HEK293 (cell line): ENCODE results near the gene RPUSD1.

Experiments used
- CTCF ChIA-PET: fragments of 350-600 bp; formaldehyde crosslinking; extraction: SDS; loops from one replicate; lab custom pipeline; 2021; ENCODE audit warnings: antibody characterized with exemption; lab: Yijun Ruan, JAX
- POLR2A ChIA-PET: fragments of 300-600 bp; formaldehyde crosslinking; extraction: SDS; loops from one replicate; lab custom pipeline; 2020; ENCODE audit warnings: antibody characterized with exemption, inconsistent platforms; lab: Yijun Ruan, JAX
- H3K27ac ChIP-seq: fragments of 200-500 bp; sonication (Bioruptor generic); 2 replicates; pipeline ENCODE4 v1.5.1; 2014; ENCODE audit warnings: low read depth, low read length, control low read depth, inconsistent platforms; ENCODE audit errors: extremely low read depth
- H3K36me3 ChIP-seq, 2 experiments: fragments of 200-500 bp in 1 of 2; sonication (Bioruptor generic) in 1 of 2; 1 replicate in 1 of 2; 2 replicates in 1 of 2; pipeline ENCODE4 v1.5.1; 2014 to 2017; ENCODE audit warnings: inconsistent platforms in 2 of 2, low read length in 2 of 2; ENCODE audit not compliant: control insufficient read depth in 2 of 2, insufficient read depth in 1 of 2
- H3K4me1 ChIP-seq: fragments of 200-500 bp; sonication (Bioruptor generic); 2 replicates; pipeline ENCODE4 v1.5.1; 2014; ENCODE audit warnings: mild to moderate bottlenecking, low read length, inconsistent platforms; ENCODE audit not compliant: control insufficient read depth, insufficient read depth
- H3K4me3 ChIP-seq: 2 replicates; pipeline ENCODE4 v1.5.1; 2011; ENCODE audit warnings: low read depth, mild to moderate bottlenecking, control low read depth, low read length, moderate library complexity
- H3K9me3 ChIP-seq: fragments of 200-500 bp; sonication (Bioruptor generic); 2 replicates; pipeline ENCODE4 v1.5.1; 2014; ENCODE audit warnings: low read depth, low read length, inconsistent platforms; ENCODE audit not compliant: control insufficient read depth, insufficient read depth
- GLI4 ChIP-seq: fragments of 450-650 bp; formaldehyde crosslinking; IDR thresholded peaks from 2 replicates; pipeline ENCODE4 v1.5.1; 2016; ENCODE audit warnings: missing biosample characterization, missing genetic modification characterization
- GLIS2 ChIP-seq: fragments of 450-650 bp; formaldehyde crosslinking; IDR thresholded peaks from 2 replicates; pipeline ENCODE4 v1.5.1; 2016; ENCODE audit warnings: missing biosample characterization, missing genetic modification characterization
- KLF1 ChIP-seq: fragments of 450-650 bp; formaldehyde crosslinking; IDR thresholded peaks from 2 replicates; pipeline ENCODE4 v1.5.1; 2016; ENCODE audit warnings: missing biosample characterization, missing genetic modification characterization
- KLF8 ChIP-seq: fragments of 450-650 bp; formaldehyde crosslinking; IDR thresholded peaks from 2 replicates; pipeline ENCODE4 v1.5.1; 2016; ENCODE audit warnings: missing biosample characterization, missing genetic modification characterization
- PATZ1 ChIP-seq: fragments of 450-650 bp; formaldehyde crosslinking; IDR thresholded peaks from 2 replicates; pipeline ENCODE4 v1.5.1; 2016; ENCODE audit warnings: missing biosample characterization, missing genetic modification characterization
- SCRT2 ChIP-seq: fragments of 450-650 bp; formaldehyde crosslinking; IDR thresholded peaks from 2 replicates; pipeline ENCODE4 v1.5.1; 2016; ENCODE audit warnings: missing biosample characterization, missing genetic modification characterization
- SP2 ChIP-seq: fragments of 450-650 bp; formaldehyde crosslinking; IDR thresholded peaks from 2 replicates; pipeline ENCODE4 v1.5.1; 2016; ENCODE audit warnings: missing biosample characterization, missing genetic modification characterization
- SP3 ChIP-seq: fragments of 450-650 bp; formaldehyde crosslinking; IDR thresholded peaks from 2 replicates; pipeline ENCODE4 v1.5.1; 2016; ENCODE audit warnings: missing biosample characterization, missing genetic modification characterization
- YY2 ChIP-seq: fragments of 450-650 bp; formaldehyde crosslinking; IDR thresholded peaks from 2 replicates; pipeline ENCODE4 v1.5.1; 2016; ENCODE audit warnings: missing biosample characterization, missing genetic modification characterization
- ZBTB11 ChIP-seq: fragments of 450-650 bp; formaldehyde crosslinking; conservative IDR thresholded peaks from 2 replicates; pipeline ENCODE4 v1.5.1; 2016; ENCODE audit warnings: low read depth, missing biosample characterization, missing genetic modification characterization
- ZBTB7A ChIP-seq: fragments of 450-650 bp; formaldehyde crosslinking; IDR thresholded peaks from 2 replicates; pipeline ENCODE4 v1.5.1; 2016; ENCODE audit warnings: low read depth, missing biosample characterization, missing genetic modification characterization
- ZFP3 ChIP-seq: fragments of 450-650 bp; formaldehyde crosslinking; IDR thresholded peaks from 2 replicates; pipeline ENCODE4 v1.5.1; 2016; ENCODE audit warnings: low read depth, missing biosample characterization, missing genetic modification characterization
- ZNF10 ChIP-seq: fragments of 450-650 bp; formaldehyde crosslinking; IDR thresholded peaks from 2 replicates; pipeline ENCODE4 v1.5.1; 2017; ENCODE audit warnings: missing biosample characterization, missing genetic modification characterization
- ZNF138 ChIP-seq: fragments of 450-650 bp; formaldehyde crosslinking; IDR thresholded peaks from 2 replicates; pipeline ENCODE4 v1.5.1; 2016; ENCODE audit warnings: missing biosample characterization, missing genetic modification characterization, borderline replicate concordance
- ZNF140 ChIP-seq: fragments of 450-650 bp; formaldehyde crosslinking; IDR thresholded peaks from 2 replicates; pipeline ENCODE4 v1.5.1; 2016; ENCODE audit warnings: missing biosample characterization, missing genetic modification characterization
- ZNF239 ChIP-seq: fragments of 450-650 bp; formaldehyde crosslinking; IDR thresholded peaks from 2 replicates; pipeline ENCODE4 v1.5.1; 2016; ENCODE audit warnings: missing biosample characterization, missing genetic modification characterization
- ZNF350 ChIP-seq: fragments of 450-650 bp; formaldehyde crosslinking; IDR thresholded peaks from 2 replicates; pipeline ENCODE4 v1.5.0; 2017; ENCODE audit warnings: missing biosample characterization, mild to moderate bottlenecking, missing genetic modification characterization
- ZNF639 ChIP-seq: fragments of 450-650 bp; formaldehyde crosslinking; IDR thresholded peaks from 2 replicates; pipeline ENCODE4 v1.5.1; 2016; ENCODE audit warnings: missing biosample characterization, missing genetic modification characterization
- ZNF707 ChIP-seq: fragments of 450-650 bp; formaldehyde crosslinking; IDR thresholded peaks from 2 replicates; pipeline ENCODE4 v1.5.1; 2016; ENCODE audit warnings: missing biosample characterization, missing genetic modification characterization
- ZNF747 ChIP-seq: fragments of 450-650 bp; formaldehyde crosslinking; IDR thresholded peaks from 2 replicates; pipeline ENCODE4 v1.5.1; 2016; ENCODE audit warnings: missing biosample characterization, missing genetic modification characterization
- ZSCAN18 ChIP-seq: fragments of 450-650 bp; formaldehyde crosslinking; IDR thresholded peaks from 2 replicates; pipeline ENCODE4 v1.5.1; 2016; ENCODE audit warnings: missing biosample characterization, missing genetic modification characterization

The RPUSD1 gene

GRCh38 chr16:797120-797420 is 8.9 kb upstream of the RPUSD1 start:
- peaks cover 0 to 53% of the 10 kb centered on the region in 2 experiments; a peak in 1 of 3 replicates for H3K36me3 ChIP-seq
- H3K9me3 ChIP-seq = no peaks in the 10 kb centered on the region
- peaks cover 2% of the 10 kb centered on the region; the same call in 1 of the 2 replicates for H3K4me1 ChIP-seq
- TF ChIP-seq ZNF140 = no peak
- no peak for TF ChIP-seq ZFP3 (tag by site-specific recombination)
- no peak for TF ChIP-seq ZNF639 (tag by site-specific recombination)
- no peak for TF ChIP-seq ZNF138 (tag by site-specific recombination)
- TF ChIP-seq ZBTB11 (tag by site-specific recombination) = no peak
- TF ChIP-seq ZNF747 (tag by site-specific recombination) = no peak
- TF ChIP-seq KLF1 (tag by site-specific recombination) = peak; percentile 68
- TF ChIP-seq ZNF707 = no peak
- peak; percentile 91 for TF ChIP-seq KLF8 (tag by site-specific recombination)
- no peak for TF ChIP-seq ZNF239 (tag by site-specific recombination)
- TF ChIP-seq YY2 (tag by site-specific recombination) = no peak
- no peak for TF ChIP-seq ZNF10 (tag by site-specific recombination)
- 0 out of 2 replicates have a peak, but pooled peaks have one; percentile 15 for TF ChIP-seq SP2 (tag by site-specific recombination)
- TF ChIP-seq ZBTB7A (tag by site-specific recombination) = no peak
- no peak for TF ChIP-seq GLI4 (tag by site-specific recombination)
- TF ChIP-seq SP3 (tag by site-specific recombination) = 0 out of 2 replicates have a peak, but pooled peaks have one; percentile 16
- ChIA-PET CTCF (no interaction called here), POLR2A (interaction anchor here (0.9 kb wide), 1 partner anchor 9 kb away, joined by 4 read pairs; the partner anchor contains the start of genes CHTF18 and RPUSD1)
- H3K27ac ChIP-seq = no peak overlapping the region
- no peak overlapping the region for H3K4me3 ChIP-seq

GRCh38 chr16:796296-797119 is 8.3 kb upstream of the RPUSD1 start:
- CTCF ChIA-PET = interaction anchor here (0.7 to 1.5 kb wide), 2 partner anchors 12 to 259 kb away, joined by 3 read pairs; no protein-coding TSS in a partner anchor
- no peaks in the 10 kb centered on the region for H3K9me3 ChIP-seq
- POLR2A ChIA-PET = interaction anchor here (0.9 kb wide), 1 partner anchor 8 kb away, joined by 4 read pairs; the partner anchor contains the start of genes CHTF18 and RPUSD1
- peaks cover 0 to 58% of the 10 kb centered on the region in 2 experiments; a peak in 1 of 3 replicates for H3K36me3 ChIP-seq
- H3K4me3 ChIP-seq = no peak overlapping the region
- TF ChIP-seq SCRT2 (tag by site-specific recombination) (peak; percentile 52; the same call in 1 of the 2 replicates), ZNF350 (tag by site-specific recombination) (no peak), ZSCAN18 (tag by site-specific recombination) (no peak), PATZ1 (tag by site-specific recombination) (peak; percentile 40; the same call in 1 of the 2 replicates), GLIS2 (0 out of 2 replicates have a peak, but pooled peaks have one; percentile 23)
- H3K4me1 ChIP-seq = peaks cover 2% of the 10 kb centered on the region; the same call in 1 of the 2 replicates
- H3K27ac ChIP-seq = no peak overlapping the region
